H1 (cell line): ENCODE results near the gene GPR155. TPM values are rescaled to one million over a fixed set of nuclear protein-coding genes. Genes with fewer than 3 reads are reported as not detected.
A peak's percentile ranks its signal among the peaks of the same experiment; 100 is the strongest.

Experiments used
- CTCF ChIA-PET: fragments of 300-600 bp; sonication (Branson Sonifier 250); formaldehyde crosslinking; loops from one replicate; lab custom pipeline; 2021; ENCODE audit not compliant: partially characterized antibody; lab: Charles Lee
- POLR2A ChIA-PET: fragments of 300-600 bp; sonication (Branson Sonifier 250); formaldehyde crosslinking; loops from one replicate; lab custom pipeline; 2021; ENCODE audit warnings: inconsistent platforms; ENCODE audit not compliant: partially characterized antibody; lab: Charles Lee
- DNase-seq, 2 experiments: peaks; one replicate each; pipeline versions ENCODE4 v3.0.0 to v3.0.0-alpha.2; 2010 to 2022; ENCODE audit warnings: low spot score in 2 of 2, low read depth in 1 of 2, mixed read lengths in 1 of 2
- FAIRE-seq: peaks from 2 replicates; lab custom pipeline; 2011; peaks lifted over from hg19 to GRCh38; lab: Jason Lieb, UNC
- H2AFZ ChIP-seq: 2 replicates; pipeline ENCODE4 v1.8.1; 2012; ENCODE audit warnings: low read length, inconsistent platforms
- H2AK5ac ChIP-seq: 2 replicates; pipeline ENCODE4 v1.6.1; 2013; ENCODE audit warnings: low read depth, low read length
- H2BK120ac ChIP-seq: replicated peaks from 2 replicates; pipeline ENCODE3; 2013; ENCODE audit warnings: low read depth, low read length, inconsistent platforms
- H2BK12ac ChIP-seq: 2 replicates; pipeline ENCODE4 v1.6.1; 2013; ENCODE audit warnings: low read depth, low read length
- H2BK15ac ChIP-seq: 2 replicates; pipeline ENCODE4 v1.6.1; 2013; ENCODE audit warnings: low read length
- H2BK20ac ChIP-seq: 2 replicates; pipeline ENCODE4 v1.6.1; 2013; ENCODE audit warnings: low read length
- H2BK5ac ChIP-seq: 2 replicates; pipeline ENCODE4 v1.6.1; 2013; ENCODE audit warnings: low read depth, low read length
- H3K14ac ChIP-seq: 2 replicates; pipeline ENCODE4 v1.6.1; 2013; ENCODE audit warnings: inconsistent platforms; ENCODE audit not compliant: insufficient read length
- H3K18ac ChIP-seq: 2 replicates; pipeline ENCODE4 v1.6.1; 2013; ENCODE audit warnings: low read length; ENCODE audit errors: extremely low read depth
- H3K23ac ChIP-seq: 2 replicates; pipeline ENCODE4 v1.6.1; 2013; ENCODE audit warnings: inconsistent platforms; ENCODE audit not compliant: insufficient read length
- H3K23me2 ChIP-seq: 2 replicates; pipeline ENCODE4 v1.6.1; 2013; ENCODE audit warnings: low read depth, low read length
- H3K27ac ChIP-seq: 2 replicates; pipeline ENCODE4 v1.6.1; 2011; ENCODE audit warnings: low read depth, low read length, inconsistent platforms
- H3K27me3 ChIP-seq, 4 experiments: replicated peaks in 1 of 4; 1 replicate in 1 of 4; 2 replicates in 3 of 4; pipeline versions ENCODE4 v1.6.1 to v1.8.1; 2011 to 2013; ENCODE audit warnings: low read length in 3 of 4, mild to moderate bottlenecking in 3 of 4, inconsistent platforms in 2 of 4, mixed read lengths in 2 of 4, moderate library complexity in 1 of 4; ENCODE audit not compliant: control insufficient read depth in 3 of 4, insufficient read depth in 3 of 4; ENCODE audit errors: extremely low read depth in 1 of 4
- H3K36me3 ChIP-seq, 4 experiments: 2 replicates each; pipeline versions ENCODE4 v1.6.1 to v1.8.1; 2011 to 2013; ENCODE audit warnings: mild to moderate bottlenecking in 4 of 4, low read length in 3 of 4, moderate library complexity in 2 of 4, control low read depth in 1 of 4, inconsistent platforms in 1 of 4; ENCODE audit not compliant: insufficient read depth in 4 of 4, control insufficient read depth in 2 of 4
- H3K4ac ChIP-seq: replicated peaks from 2 replicates; pipeline ENCODE3; 2013; ENCODE audit warnings: low read length, low read depth, mixed read lengths, inconsistent platforms; ENCODE audit not compliant: insufficient read length
- H3K4me1 ChIP-seq, 4 experiments: replicated peaks in 1 of 4; 1 replicate in 1 of 4; 2 replicates in 3 of 4; pipeline versions ENCODE4 v1.6.1 to v1.8.1; 2011 to 2013; ENCODE audit warnings: low read length in 3 of 4, inconsistent platforms in 2 of 4, mixed read lengths in 1 of 4; ENCODE audit not compliant: insufficient read depth in 4 of 4, control insufficient read depth in 3 of 4
- H3K4me2 ChIP-seq, 2 experiments: 2 replicates each; pipeline versions ENCODE4 v1.6.1 to v1.8.1; 2011 to 2013; ENCODE audit warnings: low read depth in 2 of 2, low read length in 2 of 2, control low read depth in 1 of 2, inconsistent platforms in 1 of 2, mild to moderate bottlenecking in 1 of 2; ENCODE audit not compliant: insufficient read depth in 1 of 2
- H3K4me3 ChIP-seq, 4 experiments: fragments of 200-600, 300-600 bp in 1 of 4; sonication (generic), shearing (Covaris generic), sonication (Bioruptor Twin) in 1 of 4; 2 replicates each; pipeline versions ENCODE4 v1.5.1 to v1.8.1; 2011 to 2016; ENCODE audit warnings: low read length in 4 of 4, low read depth in 3 of 4, control low read depth in 2 of 4, inconsistent platforms in 2 of 4, mild to moderate bottlenecking in 2 of 4, mixed read lengths in 1 of 4, moderate library complexity in 1 of 4; ENCODE audit not compliant: insufficient read depth in 2 of 4; ENCODE audit errors: extremely low read depth in 1 of 4
- H3K56ac ChIP-seq: replicated peaks from 2 replicates; pipeline ENCODE3; 2013; ENCODE audit warnings: low read depth, mild to moderate bottlenecking, mixed read lengths, low read length, inconsistent platforms; ENCODE audit not compliant: insufficient read length
- H3K79me1 ChIP-seq: 2 replicates; pipeline ENCODE4 v1.6.1; 2013; ENCODE audit warnings: low read depth, low read length, control low read depth
- H3K79me2 ChIP-seq, 2 experiments: 2 replicates each; pipeline versions ENCODE4 v1.6.1 to v1.8.1; 2012 to 2013; ENCODE audit warnings: low read length in 2 of 2, mild to moderate bottlenecking in 2 of 2, inconsistent platforms in 1 of 2; ENCODE audit not compliant: insufficient read depth in 2 of 2, control insufficient read depth in 1 of 2
- H3K9ac ChIP-seq, 4 experiments: replicated peaks in 1 of 4; 1 replicate in 1 of 4; 2 replicates in 3 of 4; pipeline versions ENCODE4 v1.6.1 to v1.8.1; 2011 to 2013; ENCODE audit warnings: low read depth in 3 of 4, low read length in 3 of 4, control low read depth in 2 of 4, mild to moderate bottlenecking in 2 of 4, moderate library complexity in 2 of 4, inconsistent platforms in 1 of 4; ENCODE audit errors: extremely low read depth in 1 of 4
- H3K9me3 ChIP-seq, 2 experiments: 2 replicates each; pipeline versions ENCODE4 v1.6.1 to v1.8.1; 2012 to 2013; ENCODE audit warnings: mild to moderate bottlenecking in 2 of 2, moderate library complexity in 2 of 2, control low read depth in 1 of 2, inconsistent platforms in 1 of 2, low read depth in 1 of 2, low read length in 1 of 2, mixed read lengths in 1 of 2; ENCODE audit not compliant: insufficient read depth in 2 of 2
- H4K20me1 ChIP-seq, 2 experiments: replicated peaks in 1 of 2; 2 replicates each; pipeline versions ENCODE3 to v1.8.1; 2011 to 2013; ENCODE audit warnings: inconsistent platforms in 2 of 2, low read length in 2 of 2, mild to moderate bottlenecking in 1 of 2; ENCODE audit not compliant: insufficient read depth in 2 of 2, control insufficient read depth in 1 of 2
- H4K5ac ChIP-seq: 2 replicates; pipeline ENCODE4 v1.6.1; 2013; ENCODE audit warnings: low read length, low read depth, mixed read lengths, inconsistent platforms; ENCODE audit not compliant: insufficient read length
- H4K8ac ChIP-seq: 2 replicates; pipeline ENCODE4 v1.8.0; 2013; ENCODE audit warnings: mild to moderate bottlenecking, moderate library complexity, low read length, inconsistent platforms; ENCODE audit not compliant: insufficient read depth; ENCODE audit errors: extremely low read depth
- H4K91ac ChIP-seq: replicated peaks from 2 replicates; pipeline ENCODE3; 2013; ENCODE audit warnings: low read length, mixed read lengths, inconsistent platforms; ENCODE audit not compliant: insufficient read length
- CBX5 ChIP-seq: fragments of 300-800, 300-1000 bp; sonication (generic); IDR thresholded peaks from 2 replicates; pipeline ENCODE4 v1.7.1; 2016; ENCODE audit warnings: antibody characterized with exemption, low read length, low read depth
- EGR1 ChIP-seq: IDR thresholded peaks from 2 replicates; pipeline ENCODE4 v1.6.1; 2011; ENCODE audit warnings: low read depth, low read length, borderline replicate concordance
- GTF2F1 ChIP-seq: IDR thresholded peaks from 2 replicates; pipeline ENCODE4 v1.6.1; 2012; ENCODE audit warnings: low read depth, low read length, improper control_type of control experiment, borderline replicate concordance
- RAD21 ChIP-seq, 2 experiments: IDR thresholded peaks in 1 of 2; conservative IDR thresholded peaks in 1 of 2; 2 replicates each; pipeline ENCODE4 v1.6.1; 2011; ENCODE audit warnings: low read depth in 2 of 2, low read length in 2 of 2, improper control_type of control experiment in 1 of 2, inconsistent platforms in 1 of 2, mild to moderate bottlenecking in 1 of 2, moderate library complexity in 1 of 2
- WGBS, 2 experiments: shearing (Covaris generic) in 1 of 2; methylation state at CpG; one replicate each; pipeline versions ENCODE4 v1.1.6 to v1.1.7; 2013 to 2015; ENCODE audit warnings: low lambda C conversion rate in 2 of 2, mixed read lengths in 2 of 2, inconsistent platforms in 1 of 2, low coverage in 1 of 2, missing lambda C conversion rate in 1 of 2; ENCODE audit not compliant: insufficient replicate concordance in 2 of 2, insufficient coverage in 1 of 2, insufficient read length in 1 of 2; ENCODE audit errors: extremely low coverage in 1 of 2, missing lambda C conversion rate in 1 of 2; 5-methylcytosine and 5-hydroxymethylcytosine counted together
- polyA plus RNA-seq, 7 experiments: library from polyadenylated mRNA; depleted of rRNA in 3 of 7; stranded (reverse) in 5 of 7; unstranded in 2 of 7; fragments of >200 nt in 5 of 7; fragments of 200-250 nt in 2 of 7; gene quantifications; 1 replicate in 5 of 7; 2 replicates in 1 of 7; 4 replicates in 1 of 7; pipeline versions ENCODE4 v1.2.1 to v1.2.3, GENCODE V29; 2011 to 2013; ENCODE audit warnings: missing spikeins in 2 of 7, mixed read lengths in 2 of 7
- total RNA-seq: library from RNA; stranded (reverse); fragmentation: NEBNext Ultra II Directional; extraction: Animal tissue kit (Norgen Biotek cat#: 25700); gene quantifications from 2 replicates; pipeline ENCODE4 v1.2.1, GENCODE V29; 2021
- TF ChIP-seq, protein P1 (sequence below): IDR thresholded peaks from 2 replicates; pipeline ENCODE4 v1.6.1; 2011; ENCODE audit warnings: low read depth, mild to moderate bottlenecking, low read length; ENCODE audit not compliant: insufficient read depth

The GPR155 gene
- total and polyA plus RNA-seq, 2 of the 8 experiments (the other 6 are each of a cell fraction or from before 2014, with no cell fraction given): 0.26 to 2.1 TPM

DNA sequence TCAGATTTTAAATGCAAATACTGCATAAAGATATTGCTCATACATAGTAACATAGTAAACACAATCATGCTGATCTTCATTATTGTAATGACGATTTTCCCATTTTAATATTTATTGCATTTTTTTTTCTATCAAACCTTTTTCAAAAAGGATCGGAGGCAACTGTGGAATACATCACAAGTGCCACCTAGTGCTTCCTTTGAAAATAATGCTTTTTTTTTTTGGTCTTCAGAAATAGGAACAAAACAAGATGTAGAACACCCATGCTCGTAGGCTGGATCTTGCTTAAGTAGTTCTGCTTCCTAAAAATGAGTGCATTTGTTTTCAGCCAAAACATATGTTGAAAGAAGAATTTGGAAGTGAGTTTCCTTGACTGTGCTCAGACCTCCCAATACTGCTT, 35.7 kb upstream of the GPR155 start:
- Histone ChIP-seq H4K5ac (no peak overlapping the region), H4K20me1 (no peaks in the 10 kb centered on the region), H2BK15ac (no peak overlapping the region), H3K79me1 (no peaks in the 10 kb centered on the region), H3K18ac (no peak overlapping the region), H4K91ac (no peak overlapping the region), H3K14ac (no peak overlapping the region), H3K9ac (no peak overlapping the region), H2BK20ac (no peak overlapping the region), H2BK120ac (no peak overlapping the region), H2BK12ac (no peak overlapping the region), H3K27ac (no peak overlapping the region), H3K4me2 (no peak overlapping the region), H3K4me1 (no peaks in the 10 kb centered on the region), H2AK5ac (no peak overlapping the region), H2AFZ (no peak overlapping the region), H3K4ac (no peak overlapping the region), H3K9me3 (peaks cover 2% of the 10 kb centered on the region in 2 experiments; a peak in 2 of 4 replicates), H3K27me3 (no peaks in the 10 kb centered on the region), H3K23me2 (no peaks in the 10 kb centered on the region), H3K4me3 (no peak overlapping the region), H3K79me2 (no peaks in the 10 kb centered on the region), H2BK5ac (no peak overlapping the region), H3K23ac (no peak overlapping the region), H3K36me3 (no peaks in the 10 kb centered on the region), H3K56ac (no peak overlapping the region), H4K8ac (no peak overlapping the region)
- WGBS, 2 experiments: 79% methylated on average over 3 of the region's 3 CpGs; no CpG with 5 or more reads in 1 of the 2 experiments
- TF ChIP-seq CBX5: no peak
- peak in 1 of 2 experiments; percentile 20; a peak in 2 of 4 replicates for TF ChIP-seq RAD21 (IDR thresholded peaks at IDR 0.05 in 1 of 2, conservative IDR thresholded peaks at IDR 0.05 in 1 of 2; ENCODE audit: low read depth in 2 of 2, low read length in 2 of 2)
- TF ChIP-seq GTF2F1: no peak
- TF ChIP-seq, protein P1, sequence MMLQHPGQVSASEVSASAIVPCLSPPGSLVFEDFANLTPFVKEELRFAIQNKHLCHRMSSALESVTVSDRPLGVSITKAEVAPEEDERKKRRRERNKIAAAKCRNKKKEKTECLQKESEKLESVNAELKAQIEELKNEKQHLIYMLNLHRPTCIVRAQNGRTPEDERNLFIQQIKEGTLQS: no peak
- TF ChIP-seq EGR1: no peak
- FAIRE-seq (no peak), DNase-seq (no peak)
- CTCF ChIA-PET: interaction anchor here (1.1 to 5.7 kb wide), 4 partner anchors 13 to 61 kb away, joined by 4 to 49 read pairs (median 6); no protein-coding TSS in a partner anchor
- POLR2A ChIA-PET: no interaction called here
